ENCODE measurements around the gene SAFB. TPM values are rescaled to one million over a fixed set of nuclear protein-coding genes. Genes with fewer than 3 reads are reported as not detected.

The SAFB gene
- total RNA-seq, 1 experiment from 2014 or later = 135 TPM

GRCh38 chr19:5676772-5677105, 53.9 kb downstream of the SAFB start:
- TF ChIP-seq CTCF (IDR thresholded peaks at IDR 0.05; ENCODE audit: unreplicated experiment) = no peak
- no peak overlapping the region for H3K27ac Mint-ChIP-seq (ENCODE audit: low read depth, unreplicated experiment)
- ChIA-PET POLR2A (interaction anchor here (0.7 to 2.1 kb wide), 2 partner anchors 13 to 1297 kb away, joined by 3 to 6 read pairs; partner anchors contain the start of gene RPL36), CTCF (interaction anchor here (0.6 to 2.4 kb wide), 2 partner anchors 10 to 78 kb away, joined by 3 to 8 read pairs; no protein-coding TSS in a partner anchor)
- BruUV-seq (replicated peaks) = no TSS peak
- peaks cover 22% of the 10 kb centered on the region for H3K4me1 Mint-ChIP-seq (ENCODE audit: insufficient read depth, unreplicated experiment)
- no peaks in the 10 kb centered on the region for H3K36me3 Mint-ChIP-seq (ENCODE audit: insufficient read depth, unreplicated experiment)
- intact Hi-C loops (cut with micrococcal nuclease) = no loop called here
- no peak for DNase-seq (ENCODE audit: unreplicated experiment)
- H3K4me3 Mint-ChIP-seq (ENCODE audit: unreplicated experiment) = no peak overlapping the region
- no peaks in the 10 kb centered on the region for H3K27me3 Mint-ChIP-seq (ENCODE audit: insufficient read depth, unreplicated experiment)
- no peaks in the 10 kb centered on the region for H3K9me3 Mint-ChIP-seq (ENCODE audit: unreplicated experiment)

- no TSS peak for BruUV-seq (replicated peaks)
- Mint-ChIP-seq H3K36me3 (ENCODE audit: insufficient read depth, unreplicated experiment) (no peaks in the 10 kb centered on the region), H3K9me3 (ENCODE audit: unreplicated experiment) (no peaks in the 10 kb centered on the region), H3K4me1 (ENCODE audit: insufficient read depth, unreplicated experiment) (peaks cover 26% of the 10 kb centered on the region), H3K27me3 (ENCODE audit: insufficient read depth, unreplicated experiment) (no peaks in the 10 kb centered on the region), H3K4me3 (ENCODE audit: unreplicated experiment) (no peak overlapping the region), H3K27ac (ENCODE audit: low read depth, unreplicated experiment) (no peak overlapping the region)
- no peak for DNase-seq (ENCODE audit: unreplicated experiment)
- no peak for TF ChIP-seq CTCF (IDR thresholded peaks at IDR 0.05; ENCODE audit: unreplicated experiment)
- intact Hi-C loops (cut with micrococcal nuclease) = no loop called here
- POLR2A ChIA-PET = interaction anchor here (2.1 kb wide), 1 partner anchor 13 kb away, joined by 6 read pairs; the partner anchor contains the start of gene RPL36
- CTCF ChIA-PET = interaction anchor here (0.6 to 2.4 kb wide), 2 partner anchors 10 to 77 kb away, joined by 3 to 8 read pairs; no protein-coding TSS in a partner anchor
These were observed 54.3 kb downstream of the SAFB start for GRCh38 chr19:5677136-5677535.

GRCh38 chr19:5677580-5677979, 54.7 kb downstream of the SAFB start:
- CTCF ChIA-PET = interaction anchor here (1.0 to 2.4 kb wide), 2 partner anchors 10 to 12 kb away, joined by 4 to 8 read pairs; no protein-coding TSS in a partner anchor
- Mint-ChIP-seq H3K4me1 (ENCODE audit: insufficient read depth, unreplicated experiment) (peaks cover 30% of the 10 kb centered on the region), H3K27me3 (ENCODE audit: insufficient read depth, unreplicated experiment) (no peaks in the 10 kb centered on the region), H3K27ac (ENCODE audit: low read depth, unreplicated experiment) (no peak overlapping the region), H3K9me3 (ENCODE audit: unreplicated experiment) (no peaks in the 10 kb centered on the region), H3K36me3 (ENCODE audit: insufficient read depth, unreplicated experiment) (no peaks in the 10 kb centered on the region), H3K4me3 (ENCODE audit: unreplicated experiment) (no peak overlapping the region)
- POLR2A ChIA-PET = no interaction called here
- intact Hi-C loops (cut with micrococcal nuclease) = no loop called here
- BruUV-seq (replicated peaks) = no TSS peak
- DNase-seq (ENCODE audit: unreplicated experiment) = no peak
- TF ChIP-seq CTCF (IDR thresholded peaks at IDR 0.05; ENCODE audit: unreplicated experiment) = no peak

- intact Hi-C loops (cut with micrococcal nuclease) = no loop called here
- ChIA-PET POLR2A (interaction anchor here (0.5 to 2.1 kb wide), 4 partner anchors 12 to 1276 kb away, joined by 3 to 23 read pairs (median 5); partner anchors contain the start of genes CATSPERD, CHAF1A, LONP1 and RPL36), CTCF (interaction anchor here (1.0 to 2.4 kb wide), 2 partner anchors 9 to 13 kb away, joined by 4 to 8 read pairs; no protein-coding TSS in a partner anchor)
- no peaks in the 10 kb centered on the region for H3K36me3 Mint-ChIP-seq (ENCODE audit: insufficient read depth, unreplicated experiment)
- no TSS peak for BruUV-seq (replicated peaks)
- TF ChIP-seq CTCF (IDR thresholded peaks at IDR 0.05; ENCODE audit: unreplicated experiment) = no peak
- DNase-seq (ENCODE audit: unreplicated experiment) = no peak
- no peaks in the 10 kb centered on the region for H3K9me3 Mint-ChIP-seq (ENCODE audit: unreplicated experiment)
- H3K4me3 Mint-ChIP-seq (ENCODE audit: unreplicated experiment) = no peak overlapping the region
- peaks cover 34% of the 10 kb centered on the region for H3K4me1 Mint-ChIP-seq (ENCODE audit: insufficient read depth, unreplicated experiment)
- H3K27me3 Mint-ChIP-seq (ENCODE audit: insufficient read depth, unreplicated experiment) = no peaks in the 10 kb centered on the region
- H3K27ac Mint-ChIP-seq (ENCODE audit: low read depth, unreplicated experiment) = no peak overlapping the region
These were observed 55.3 kb downstream of the SAFB start for GRCh38 chr19:5678071-5678718.

Data from MCF 10A (cell line).